Panc1 (cell line): ENCODE results near the gene RGS17. TPM values are rescaled to one million over a fixed set of nuclear protein-coding genes. Genes with fewer than 3 reads are reported as not detected.

ENCODE experiments used
- ATAC-seq: fragments of 200-7000 bp; cut with Tn5 transposase; 2 replicates; pipeline ENCODE4 v1.9.1; 2020; ENCODE audit warnings: mild to moderate bottlenecking, moderate library complexity
- BruUV-seq: library from RNA; stranded (reverse); fragments of 400-500 nt; replicated peaks from 2 replicates; lab custom pipeline; 2021; lab: Mats Ljungman, UMichigan
- CTCF ChIA-PET: fragments of 300-600 bp; sonication (Branson Sonifier 250); formaldehyde crosslinking; loops from one replicate; lab custom pipeline; 2022; ENCODE audit warnings: antibody characterized with exemption; lab: Charles Lee
- POLR2A ChIA-PET: fragments of 300-600 bp; sonication (Branson Sonifier 250); formaldehyde crosslinking; loops from one replicate; lab custom pipeline; 2022; ENCODE audit warnings: antibody characterized with exemption; lab: Charles Lee
- DNase-seq: peaks from one replicate; pipeline ENCODE4 v3.0.0-alpha.2; 2010; ENCODE audit warnings: low read depth, low spot score
- H3K27ac ChIP-seq: 2 replicates; pipeline ENCODE4 v1.5.1; 2011; ENCODE audit warnings: mild to moderate bottlenecking, low read length, inconsistent platforms
- H3K27me3 ChIP-seq: fragments of 200-500 bp; sonication (Bioruptor generic); 2 replicates; pipeline ENCODE4 v1.6.0; 2014; ENCODE audit warnings: low read length, inconsistent platforms; ENCODE audit not compliant: control insufficient read depth, insufficient read depth
- H3K36me3 ChIP-seq: fragments of 200-500 bp; sonication (Bioruptor generic); 2 replicates; pipeline ENCODE4 v1.5.1; 2014; ENCODE audit warnings: inconsistent platforms, mild to moderate bottlenecking, low read length, moderate library complexity; ENCODE audit not compliant: control insufficient read depth, insufficient read depth
- H3K4me1 ChIP-seq: 2 replicates; pipeline ENCODE4 v1.5.1; 2011; ENCODE audit warnings: inconsistent platforms, mild to moderate bottlenecking, low read length, moderate library complexity; ENCODE audit not compliant: control insufficient read depth, insufficient read depth
- H3K4me3 ChIP-seq, 2 experiments: 2 replicates each; pipeline ENCODE4 v1.5.1; 2011 to 2012; ENCODE audit warnings: low read depth in 2 of 2, low read length in 2 of 2, mild to moderate bottlenecking in 2 of 2, inconsistent platforms in 1 of 2, moderate library complexity in 1 of 2
- H3K9me3 ChIP-seq: fragments of 200-500 bp; sonication (Bioruptor generic); 2 replicates; pipeline ENCODE4 v1.5.1; 2014; ENCODE audit warnings: low read depth, mild to moderate bottlenecking, inconsistent platforms, low read length, moderate library complexity; ENCODE audit not compliant: control insufficient read depth, insufficient read depth
- CTCF ChIP-seq: fragments of 450-650 bp; IDR thresholded peaks from 2 replicates; pipeline ENCODE4 v1.5.1; 2017; ENCODE audit warnings: mild to moderate bottlenecking
- POLR2AphosphoS5 ChIP-seq: IDR thresholded peaks from 2 replicates; pipeline ENCODE4 v1.6.1; 2012; ENCODE audit warnings: mild to moderate bottlenecking, low read depth, low read length, moderate library complexity
- REST ChIP-seq, 2 experiments: IDR thresholded peaks; 2 replicates each; pipeline ENCODE4 v1.6.1; 2011 to 2012; ENCODE audit warnings: low read depth in 2 of 2, control low read depth in 1 of 2, low read length in 1 of 2, mild to moderate bottlenecking in 1 of 2, moderate library complexity in 1 of 2; ENCODE audit not compliant: insufficient read depth in 1 of 2
- SIN3A ChIP-seq: IDR thresholded peaks from 2 replicates; pipeline ENCODE4 v1.6.1; 2012; ENCODE audit warnings: low read depth, mild to moderate bottlenecking, low read length, moderate library complexity, borderline replicate concordance; ENCODE audit not compliant: insufficient read depth
- TCF7L2 ChIP-seq: IDR thresholded peaks from 2 replicates; pipeline ENCODE4 v1.6.1; 2011; ENCODE audit warnings: mild to moderate bottlenecking, low read depth, low read length, inconsistent platforms
- in situ Hi-C: cut with HindIII; loops from 2 replicates; pipeline ENCODE4 v1.10.0; 2016; ENCODE audit warnings: low sequenced_read_pairs, low pct_unique_long_range_greater_than_20kb
- intact Hi-C: fragments of 100-400 bp; cut with micrococcal nuclease; formaldehyde crosslinking; loops from one replicate; pipeline ENCODE4 v1.10.0; 2022; ENCODE audit not compliant: unreplicated experiment
- total RNA-seq: library from RNA; stranded (reverse); gene quantifications from one replicate; pipeline ENCODE4 v1.2.1, GENCODE V29; 2021; ENCODE audit not compliant: unreplicated experiment

Gene RGS17
- total RNA-seq, 1 experiment from 2014 or later = 8.7 TPM

- DNase-seq = no peak
- POLR2A ChIA-PET = no interaction called here
- no peaks in the 10 kb centered on the region for H3K4me1 ChIP-seq
- peaks cover 4% of the 10 kb centered on the region; the same call in 1 of the 2 replicates for H3K27me3 ChIP-seq
- intact Hi-C loops (no loop called here), in situ Hi-C loops (no loop called here)
- H3K36me3 ChIP-seq = no peaks in the 10 kb centered on the region
- H3K4me3 ChIP-seq = no peak overlapping the region
- BruUV-seq = no TSS peak
- no peaks in the 10 kb centered on the region for H3K9me3 ChIP-seq
- no peak overlapping the region for H3K27ac ChIP-seq
- no peak for ATAC-seq
- no peak for TF ChIP-seq CTCF
- TF ChIP-seq REST (IDR thresholded peaks at IDR 0.05; ENCODE audit: insufficient read depth in 1 of 2, low read depth in 2 of 2, low read length in 1 of 2) = no peak
- TF ChIP-seq SIN3A = no peak
- TF ChIP-seq POLR2AphosphoS5 = no peak
- no peak for TF ChIP-seq TCF7L2
- CTCF ChIA-PET = no interaction called here
These were observed 173.3 kb downstream of the RGS17 start for GRCh38 chr6:152957796-152958195.

Other genes starting within 250 kb of the RGS17 start
- gene FBXO5, start 148.2 kb downstream of the RGS17 start, total RNA-seq = 33.6 TPM
- gene MTRF1L, start 128.6 kb downstream of the RGS17 start, total RNA-seq = 22.7 TPM